Keratinocyte (primary cell): ENCODE measurements around the gene ZC3H12A. TPM values are rescaled to one million over a fixed set of nuclear protein-coding genes. Genes with fewer than 3 reads are reported as not detected.

Source experiments
- DNase-seq: peaks from one replicate; pipeline ENCODE4 v3.0.0-alpha.2; 2011; ENCODE audit warnings: low read depth, missing footprints, low spot score
- FAIRE-seq: peaks from 2 replicates; lab custom pipeline; 2011; peaks lifted over from hg19 to GRCh38; lab: Jason Lieb, UNC
- H2AFZ ChIP-seq: 2 replicates; pipeline ENCODE4 v1.6.0; 2012; ENCODE audit warnings: low read length, control low read depth, inconsistent platforms; ENCODE audit not compliant: control insufficient read depth
- H3K27ac ChIP-seq: 2 replicates; pipeline ENCODE4 v1.5.1; 2011; ENCODE audit warnings: low read length; ENCODE audit not compliant: control insufficient read depth, insufficient read depth
- H3K27me3 ChIP-seq: 3 replicates; pipeline ENCODE4 v1.6.0; 2011; ENCODE audit warnings: low read length; ENCODE audit not compliant: control insufficient read depth, insufficient read depth; ENCODE audit errors: extremely low read depth
- H3K36me3 ChIP-seq, 2 experiments: 2 replicates in 1 of 2; 3 replicates in 1 of 2; pipeline ENCODE4 v1.5.1; 2011; ENCODE audit warnings: low read length in 2 of 2, mild to moderate bottlenecking in 1 of 2; ENCODE audit not compliant: control insufficient read depth in 2 of 2, insufficient read depth in 2 of 2; ENCODE audit errors: extremely low read depth in 1 of 2
- H3K4me1 ChIP-seq: 3 replicates; pipeline ENCODE4 v1.5.1; 2011; ENCODE audit warnings: low read length; ENCODE audit not compliant: control insufficient read depth, insufficient read depth; ENCODE audit errors: extremely low read depth
- H3K4me2 ChIP-seq: 3 replicates; pipeline ENCODE4 v1.6.0; 2011; ENCODE audit warnings: low read depth, low read length; ENCODE audit not compliant: control insufficient read depth, insufficient read depth; ENCODE audit errors: extremely low read depth
- H3K4me3 ChIP-seq, 3 experiments: fragments of 200-600 bp in 1 of 3; sonication (generic) in 1 of 3; 2 replicates in 2 of 3; 3 replicates in 1 of 3; pipeline ENCODE4 v1.5.1; 2011 to 2016; ENCODE audit warnings: low read length in 3 of 3, mild to moderate bottlenecking in 3 of 3, control low read depth in 2 of 3, inconsistent platforms in 1 of 3, low read depth in 1 of 3, mixed read lengths in 1 of 3, mixed run types in 1 of 3, moderate library complexity in 1 of 3; ENCODE audit not compliant: control insufficient read depth in 2 of 3, insufficient read depth in 2 of 3; ENCODE audit errors: extremely low read depth in 1 of 3
- H3K79me2 ChIP-seq: 2 replicates; pipeline ENCODE4 v1.6.0; 2012; ENCODE audit warnings: low read length; ENCODE audit not compliant: control insufficient read depth, insufficient read depth
- H3K9ac ChIP-seq: 3 replicates; pipeline ENCODE4 v1.6.0; 2011; ENCODE audit warnings: low read length; ENCODE audit not compliant: control insufficient read depth, insufficient read depth; ENCODE audit errors: extremely low read depth
- H3K9me1 ChIP-seq: 3 replicates; pipeline ENCODE4 v1.6.0; 2011; ENCODE audit warnings: low read length; ENCODE audit not compliant: control insufficient read depth, insufficient read depth; ENCODE audit errors: extremely low read depth
- H3K9me3 ChIP-seq: 2 replicates; pipeline ENCODE4 v1.5.1; 2012; ENCODE audit warnings: low read depth, low read length; ENCODE audit not compliant: control insufficient read depth
- H4K20me1 ChIP-seq: 3 replicates; pipeline ENCODE4 v1.6.0; 2011; ENCODE audit warnings: low read length; ENCODE audit not compliant: control insufficient read depth, insufficient read depth; ENCODE audit errors: extremely low read depth
- EZH2 ChIP-seq: IDR thresholded peaks from one replicate; pipeline ENCODE4 v1.6.1; 2012; ENCODE audit warnings: inconsistent platforms, mild to moderate bottlenecking, low read length, moderate library complexity
- dilution Hi-C: fragments of 300-500 bp; cut with MboI; formaldehyde crosslinking; loops from one replicate; pipeline ENCODE4 v1.7.0; 2020; ENCODE audit warnings: low sequenced_read_pairs; ENCODE audit not compliant: extremely low pct_ligation_motif_present
- polyA plus RNA-seq, 5 experiments: library from polyadenylated mRNA; depleted of rRNA in 3 of 5; stranded (reverse) in 3 of 5; stranded (forward) in 1 of 5; unstranded in 1 of 5; fragments of >200 nt; gene quantifications; 1 replicate in 1 of 5; 2 replicates in 3 of 5; 3 replicates in 1 of 5; pipeline versions ENCODE4 v1.2.1 to v1.2.3, GENCODE V29; 2011 to 2012; ENCODE audit warnings: missing spikeins in 2 of 5, low read depth in 1 of 5, low replicate concordance in 1 of 5
- TF ChIP-seq, protein P1 (sequence below), 3 experiments: IDR thresholded peaks in 1 of 3; conservative IDR thresholded peaks in 1 of 3; optimal IDR thresholded peaks in 1 of 3; 2 replicates in 2 of 3; 3 replicates in 1 of 3; pipeline versions ENCODE3 to v1.5.1; 2011; ENCODE audit warnings: low read length in 3 of 3, mild to moderate bottlenecking in 3 of 3, moderate library complexity in 2 of 3, control low read depth in 1 of 3, inconsistent platforms in 1 of 3; ENCODE audit not compliant: insufficient read depth in 2 of 3; ENCODE audit errors: extremely low read depth in 1 of 3

Gene ZC3H12A
- polyA plus RNA-seq, 1 donor (not counting 4 experiments of a cell fraction or from before 2014, with no cell fraction given), result 24.4 TPM

GRCh38 chr1:37448691-37449417, 25.5 kb upstream of the ZC3H12A start:
- peak overlapping the region; percentile 62 for H2AFZ ChIP-seq
- no peaks in the 10 kb centered on the region for H4K20me1 ChIP-seq
- H3K9me1 ChIP-seq, result no peaks in the 10 kb centered on the region
- H3K9me3 ChIP-seq, result no peaks in the 10 kb centered on the region
- peak; percentile 98 for DNase-seq
- H3K9ac ChIP-seq, result peak overlapping the region; percentile 67
- dilution Hi-C loops, result no loop called here
- H3K36me3 ChIP-seq, result no peaks in the 10 kb centered on the region
- peak; percentile 99 for FAIRE-seq
- H3K4me2 ChIP-seq, result peak overlapping the region; percentile 62
- peak overlapping the region; percentile 87 for H3K27ac ChIP-seq
- TF ChIP-seq, protein P1, sequence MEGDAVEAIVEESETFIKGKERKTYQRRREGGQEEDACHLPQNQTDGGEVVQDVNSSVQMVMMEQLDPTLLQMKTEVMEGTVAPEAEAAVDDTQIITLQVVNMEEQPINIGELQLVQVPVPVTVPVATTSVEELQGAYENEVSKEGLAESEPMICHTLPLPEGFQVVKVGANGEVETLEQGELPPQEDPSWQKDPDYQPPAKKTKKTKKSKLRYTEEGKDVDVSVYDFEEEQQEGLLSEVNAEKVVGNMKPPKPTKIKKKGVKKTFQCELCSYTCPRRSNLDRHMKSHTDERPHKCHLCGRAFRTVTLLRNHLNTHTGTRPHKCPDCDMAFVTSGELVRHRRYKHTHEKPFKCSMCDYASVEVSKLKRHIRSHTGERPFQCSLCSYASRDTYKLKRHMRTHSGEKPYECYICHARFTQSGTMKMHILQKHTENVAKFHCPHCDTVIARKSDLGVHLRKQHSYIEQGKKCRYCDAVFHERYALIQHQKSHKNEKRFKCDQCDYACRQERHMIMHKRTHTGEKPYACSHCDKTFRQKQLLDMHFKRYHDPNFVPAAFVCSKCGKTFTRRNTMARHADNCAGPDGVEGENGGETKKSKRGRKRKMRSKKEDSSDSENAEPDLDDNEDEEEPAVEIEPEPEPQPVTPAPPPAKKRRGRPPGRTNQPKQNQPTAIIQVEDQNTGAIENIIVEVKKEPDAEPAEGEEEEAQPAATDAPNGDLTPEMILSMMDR (optimal IDR thresholded peaks at IDR 0.05 in 1 of 3, IDR thresholded peaks at IDR 0.05 in 1 of 3, conservative IDR thresholded peaks at IDR 0.05 in 1 of 3; ENCODE audit: extremely low read depth in 1 of 3, insufficient read depth in 2 of 3, low read length in 3 of 3), result peak in 1 of 3 experiments; percentile 50
- no peak for TF ChIP-seq EZH2
- H3K27me3 ChIP-seq, result no peaks in the 10 kb centered on the region
- H3K4me1 ChIP-seq, result peaks cover 36% of the 10 kb centered on the region
- peak overlapping the region in 2 of 3 experiments; percentile 7 to 9 for H3K4me3 ChIP-seq
- H3K79me2 ChIP-seq, result no peaks in the 10 kb centered on the region

DNA sequence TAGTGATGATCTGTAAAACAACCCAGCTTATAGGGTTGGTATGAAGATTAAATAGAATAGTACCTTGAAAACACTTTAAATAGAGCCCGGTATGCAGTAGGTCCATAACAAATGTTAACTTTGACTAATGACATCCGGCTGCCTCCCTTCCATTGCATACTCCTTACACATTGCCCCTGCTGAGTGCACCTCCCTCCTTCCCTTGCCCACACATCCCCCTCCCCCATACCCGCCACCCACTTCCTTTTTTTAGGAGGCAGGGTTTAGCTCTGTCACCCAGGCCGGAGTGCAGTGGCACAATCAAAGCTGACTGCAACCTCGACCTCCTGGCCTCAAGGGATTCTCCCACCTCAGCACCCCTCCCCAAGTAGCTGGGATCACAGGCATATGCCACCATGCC, 24.4 kb upstream of the ZC3H12A start:
- no peak for DNase-seq
- H3K9me1 ChIP-seq, result no peaks in the 10 kb centered on the region
- no peaks in the 10 kb centered on the region for H3K9me3 ChIP-seq
- dilution Hi-C loops, result no loop called here
- H3K36me3 ChIP-seq, result no peaks in the 10 kb centered on the region
- H4K20me1 ChIP-seq, result no peaks in the 10 kb centered on the region
- no peaks in the 10 kb centered on the region for H3K79me2 ChIP-seq
- H3K4me2 ChIP-seq, result no peak overlapping the region
- no peaks in the 10 kb centered on the region for H3K27me3 ChIP-seq
- peaks cover 41% of the 10 kb centered on the region for H3K4me1 ChIP-seq
- H2AFZ ChIP-seq, result no peak overlapping the region
- FAIRE-seq, result no peak
- no peak overlapping the region for H3K4me3 ChIP-seq
- TF ChIP-seq, protein P1 (optimal IDR thresholded peaks at IDR 0.05 in 1 of 3, IDR thresholded peaks at IDR 0.05 in 1 of 3, conservative IDR thresholded peaks at IDR 0.05 in 1 of 3; ENCODE audit: extremely low read depth in 1 of 3, insufficient read depth in 2 of 3, low read length in 3 of 3), result no peak
- no peak for TF ChIP-seq EZH2
- no peak overlapping the region for H3K9ac ChIP-seq
- H3K27ac ChIP-seq, result no peak overlapping the region
